ENCODE results near the gene VPS51. TPM values are rescaled to one million over a fixed set of nuclear protein-coding genes. Genes with fewer than 3 reads are reported as not detected.

VPS51 gene
- total RNA-seq, 1 experiment from 2014 or later, result 89.5 TPM

GRCh38 chr11:65124480-65125196 is 28.6 kb downstream of the VPS51 start:
- Histone ChIP-seq H3K27ac (ENCODE audit: low read depth, low read length) (no peak overlapping the region), H4K20me1 (ENCODE audit: insufficient read depth) (no peaks in the 10 kb centered on the region; the same call in 1 of the 2 replicates), H3K79me2 (ENCODE audit: insufficient read depth, low read length) (peaks cover 58% of the 10 kb centered on the region), H3K9me2 (ENCODE audit: insufficient read depth) (no peaks in the 10 kb centered on the region), H3K36me3 (ENCODE audit: control insufficient read depth in 1 of 2, insufficient read depth in 2 of 2, low read length in 2 of 2) (peaks cover 25 to 62% of the 10 kb centered on the region in 2 experiments), H3K9me3 (ENCODE audit: control insufficient read depth in 1 of 2, insufficient read depth in 1 of 2, low read depth in 1 of 2, low read length in 2 of 2) (no peaks in the 10 kb centered on the region), H3K4me3 (replicated peaks in 1 of 2; ENCODE audit: low read depth in 1 of 2, low read length in 2 of 2) (no peak overlapping the region), H3K4me1 (ENCODE audit: control insufficient read depth in 1 of 2, insufficient read depth in 2 of 2, low read length in 2 of 2) (peaks cover 9 to 19% of the 10 kb centered on the region in 2 experiments; a peak in 3 of 4 replicates), H3K9ac (ENCODE audit: low read length) (no peak overlapping the region), H3K4me2 (ENCODE audit: low read length) (peak overlapping the region; percentile 91; the same call in 1 of the 2 replicates), H2AFZ (ENCODE audit: low read depth, low read length, poor library complexity, severe bottlenecking) (no peak overlapping the region), H3K27me3 (ENCODE audit: insufficient read depth, low read length) (no peaks in the 10 kb centered on the region)
- intact Hi-C loops (cut with micrococcal nuclease), result no loop called here
- ChIA-PET RAD21 (ENCODE audit: low non-redundant PET in 1 of 2, low total read pairs in 2 of 2, uncharacterized antibody in 2 of 2, unreplicated experiment in 2 of 2) (interaction anchor here in 1 of 2 experiments (0.8 kb wide), 1 partner anchor 57 kb away, joined by 3 read pairs; the partner anchor contains the start of gene CAPN1), CTCF (no interaction called here), POLR2A (interaction anchor here (1.2 to 1.3 kb wide), 2 partner anchors 13 to 45 kb away, joined by 3 to 6 read pairs; partner anchors contain the start of genes SPDYC and TM7SF2)
- TF ChIP-seq JUND (IDR thresholded peaks at IDR 0.05), result no peak
- no peak for TF ChIP-seq CBX3 (IDR thresholded peaks at IDR 0.05; ENCODE audit: low read depth)
- no peak for TF ChIP-seq CEBPB (IDR thresholded peaks at IDR 0.05; ENCODE audit: low read depth)
- no peak for TF ChIP-seq EZH2phosphoT487 (IDR thresholded peaks at IDR 0.05; ENCODE audit: borderline replicate concordance)
- TF ChIP-seq, protein P1, sequence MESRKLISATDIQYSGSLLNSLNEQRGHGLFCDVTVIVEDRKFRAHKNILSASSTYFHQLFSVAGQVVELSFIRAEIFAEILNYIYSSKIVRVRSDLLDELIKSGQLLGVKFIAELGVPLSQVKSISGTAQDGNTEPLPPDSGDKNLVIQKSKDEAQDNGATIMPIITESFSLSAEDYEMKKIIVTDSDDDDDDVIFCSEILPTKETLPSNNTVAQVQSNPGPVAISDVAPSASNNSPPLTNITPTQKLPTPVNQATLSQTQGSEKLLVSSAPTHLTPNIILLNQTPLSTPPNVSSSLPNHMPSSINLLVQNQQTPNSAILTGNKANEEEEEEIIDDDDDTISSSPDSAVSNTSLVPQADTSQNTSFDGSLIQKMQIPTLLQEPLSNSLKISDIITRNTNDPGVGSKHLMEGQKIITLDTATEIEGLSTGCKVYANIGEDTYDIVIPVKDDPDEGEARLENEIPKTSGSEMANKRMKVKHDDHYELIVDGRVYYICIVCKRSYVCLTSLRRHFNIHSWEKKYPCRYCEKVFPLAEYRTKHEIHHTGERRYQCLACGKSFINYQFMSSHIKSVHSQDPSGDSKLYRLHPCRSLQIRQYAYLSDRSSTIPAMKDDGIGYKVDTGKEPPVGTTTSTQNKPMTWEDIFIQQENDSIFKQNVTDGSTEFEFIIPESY (IDR thresholded peaks at IDR 0.05; ENCODE audit: extremely low read depth, insufficient replicate concordance, low read length), result no peak
- no peak for TF ChIP-seq POLR2AphosphoS5 (IDR thresholded peaks at IDR 0.05; ENCODE audit: low read depth, low read length)
- no peak for ATAC-seq
- TSS peak; percentile 21 for BruUV-seq (replicated peaks)
- DNase-seq (ENCODE audit: low read depth, low spot score), result no peak

Data from HCT116 (cell line).